GM19023 (cell line): ENCODE data around the gene AKT3.
"Not testable (repeated sequence)": the region's sequence is repeated elsewhere in the genome, so short reads cannot be mapped to it uniquely, and the experiment has no call there.

Experiments used
- ATAC-seq: cut with Tn5 transposase; IDR thresholded peaks from one replicate; pipeline ENCODE4 v1.9.1; 2021; ENCODE audit warnings: mild to moderate bottlenecking, moderate library complexity; ENCODE audit not compliant: unreplicated experiment

Gene AKT3

DNA sequence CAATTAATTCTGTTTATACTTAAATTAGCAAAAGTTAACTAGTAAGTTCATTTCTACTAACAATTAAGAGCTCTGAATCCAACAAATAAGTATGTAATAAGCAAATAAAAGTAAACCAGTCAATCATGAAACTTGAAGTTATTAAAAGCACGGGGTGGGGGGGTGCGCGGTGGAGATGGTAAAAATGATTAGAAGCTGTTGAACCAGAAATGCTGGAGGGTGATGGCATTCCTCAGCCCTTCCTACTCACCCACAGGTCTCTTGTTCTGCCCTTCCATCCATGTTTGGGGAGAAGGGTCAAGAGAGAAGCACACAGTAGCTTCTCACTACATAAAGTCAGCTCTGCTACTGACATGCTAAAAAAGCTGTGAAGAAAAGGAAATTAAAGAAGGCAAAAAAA is 63.5 kb downstream of the AKT3 start:
- no peak for ATAC-seq

DNA sequence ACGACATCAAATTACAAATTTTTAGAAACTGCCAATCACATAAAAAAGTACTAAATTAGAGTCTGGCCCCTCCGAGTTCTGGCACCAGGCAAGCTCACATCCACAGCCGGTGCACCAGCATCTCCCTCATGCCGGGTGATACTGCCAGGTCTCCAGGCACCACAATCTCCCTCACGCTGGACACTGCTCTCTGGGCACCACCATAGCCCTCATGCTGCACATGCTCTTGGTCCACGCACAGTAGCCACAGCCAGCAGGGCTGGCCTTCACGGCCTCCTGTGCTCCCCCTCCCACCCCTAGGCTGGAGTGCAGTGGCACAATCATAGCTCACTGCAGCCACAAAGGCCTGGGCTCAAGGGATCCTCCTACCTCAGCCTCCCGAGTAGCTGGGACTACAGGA is 65.5 kb downstream of the AKT3 start:
- ATAC-seq, result no peak

- ATAC-seq, result no peak
Measured at GRCh38 chr1:243783714-243784113, 66.3 kb downstream of the AKT3 start.

GRCh38 chr1:243772361-243773050 is 77.5 kb downstream of the AKT3 start:
- ATAC-seq, result not testable (repeated sequence)

- no peak for ATAC-seq
Measured at GRCh38 chr1:243770860-243771259, 79.2 kb downstream of the AKT3 start.

DNA sequence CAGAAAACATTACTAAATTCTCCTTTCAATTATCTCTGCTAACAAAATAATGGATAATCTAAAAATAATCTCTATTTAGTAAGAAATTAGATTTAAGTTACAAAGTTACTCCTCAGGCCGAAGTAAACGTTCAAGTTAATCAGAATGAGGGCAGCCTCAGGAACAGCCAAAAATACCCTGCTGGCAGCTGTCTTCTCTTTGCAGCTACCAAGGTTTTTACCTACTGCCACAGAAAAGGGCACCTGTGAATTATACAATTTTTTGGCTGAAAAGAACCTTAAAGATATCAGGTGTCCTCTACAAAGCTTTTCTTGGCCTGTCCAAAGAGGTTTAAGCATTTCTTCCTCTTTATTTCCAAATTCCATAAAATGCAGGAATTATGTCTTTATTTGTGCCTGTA is 84.4 kb downstream of the AKT3 start:
- ATAC-seq, result no peak

GRCh38 chr1:243763806-243764205 is 86.2 kb downstream of the AKT3 start:
- no peak for ATAC-seq

GRCh38 chr1:243758647-243759046 is 91.4 kb downstream of the AKT3 start:
- no peak for ATAC-seq

DNA sequence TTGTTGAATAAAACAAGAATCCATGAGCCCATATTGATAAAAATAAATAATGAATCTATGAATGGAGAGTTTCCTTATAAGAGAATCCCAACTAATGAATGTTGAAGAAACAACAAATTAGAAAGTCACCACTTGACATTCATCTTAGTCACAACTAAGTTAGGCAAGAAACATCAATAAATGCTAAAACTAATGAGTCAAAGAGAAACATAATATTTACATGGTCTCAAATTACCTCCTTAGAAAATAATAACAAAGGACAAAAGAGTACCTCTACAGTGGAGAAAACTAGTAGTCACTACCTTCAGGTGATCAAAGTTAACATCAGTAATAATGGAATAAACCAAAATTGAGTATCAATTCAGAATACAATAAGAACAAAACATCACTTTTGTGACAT is 93.5 kb downstream of the AKT3 start:
- no peak for ATAC-seq

- no peak for ATAC-seq
Measured at GRCh38 chr1:243754348-243754747, 95.7 kb downstream of the AKT3 start.

- no peak for ATAC-seq
Measured at GRCh38 chr1:243751506-243751905, 98.5 kb downstream of the AKT3 start.

DNA sequence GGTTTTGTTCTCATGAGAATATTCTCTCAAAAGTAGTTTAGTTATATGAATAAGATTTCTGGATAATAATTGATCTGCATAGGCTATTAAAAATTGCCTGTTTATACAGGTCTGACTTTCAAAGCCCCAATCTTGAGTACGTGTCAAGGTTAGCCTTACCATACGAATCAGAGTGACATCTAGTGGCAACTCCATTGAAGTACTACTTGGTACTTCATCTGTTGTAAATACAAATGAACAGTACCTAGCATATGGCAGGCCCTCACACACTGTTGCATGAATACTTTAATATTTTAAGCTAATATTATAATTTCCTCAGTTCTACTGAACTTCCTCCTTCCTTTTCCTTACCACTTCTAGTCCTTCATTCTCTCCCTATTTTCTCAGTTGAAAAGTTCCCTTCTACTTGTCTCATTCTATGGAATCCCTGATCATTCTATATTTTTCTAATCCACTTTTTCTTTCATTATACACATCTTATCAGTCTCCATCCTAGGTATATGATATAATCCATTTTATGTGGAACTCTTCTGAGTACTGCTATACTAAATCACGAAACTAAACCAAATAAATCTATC is 101.2 kb downstream of the AKT3 start:
- ATAC-seq, result peak; percentile 72

DNA sequence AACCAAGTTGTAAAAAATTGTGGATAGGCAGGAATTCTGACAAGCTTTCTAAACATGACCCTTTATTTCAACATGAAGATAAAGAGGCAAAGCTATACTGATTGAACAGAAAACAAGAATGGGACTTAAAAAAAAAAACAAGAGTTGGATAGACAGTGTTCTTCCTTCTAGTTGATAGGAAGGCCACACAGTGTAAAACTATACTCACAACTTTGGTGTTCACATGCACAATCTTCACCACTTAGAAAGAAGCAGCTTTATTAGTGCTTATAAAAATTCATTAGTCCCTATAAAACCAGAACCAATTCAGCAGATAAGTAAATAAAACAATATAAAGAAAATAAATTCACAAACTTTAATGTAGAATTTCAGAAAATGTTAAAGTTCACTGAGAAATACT is 101.8 kb downstream of the AKT3 start:
- no peak for ATAC-seq

DNA sequence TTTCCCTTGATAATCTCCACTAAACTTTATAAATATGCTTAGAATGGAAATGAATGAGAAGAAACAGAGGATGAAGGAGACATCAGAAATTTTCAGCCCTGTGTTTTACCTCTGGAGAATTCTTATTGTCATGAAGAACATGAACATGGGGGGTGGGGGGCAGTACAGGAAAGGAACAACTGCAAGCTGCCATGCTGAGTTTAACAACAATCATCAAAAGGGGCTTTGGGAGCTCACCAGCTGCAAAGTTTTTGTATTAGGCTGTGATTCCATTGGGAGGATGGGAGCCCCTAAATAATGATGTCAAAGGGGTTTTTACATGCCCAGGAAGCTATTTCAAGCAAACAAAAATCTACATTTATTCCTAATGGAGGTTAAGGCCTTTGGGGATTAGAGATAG is 103.3 kb downstream of the AKT3 start:
- no peak for ATAC-seq

DNA sequence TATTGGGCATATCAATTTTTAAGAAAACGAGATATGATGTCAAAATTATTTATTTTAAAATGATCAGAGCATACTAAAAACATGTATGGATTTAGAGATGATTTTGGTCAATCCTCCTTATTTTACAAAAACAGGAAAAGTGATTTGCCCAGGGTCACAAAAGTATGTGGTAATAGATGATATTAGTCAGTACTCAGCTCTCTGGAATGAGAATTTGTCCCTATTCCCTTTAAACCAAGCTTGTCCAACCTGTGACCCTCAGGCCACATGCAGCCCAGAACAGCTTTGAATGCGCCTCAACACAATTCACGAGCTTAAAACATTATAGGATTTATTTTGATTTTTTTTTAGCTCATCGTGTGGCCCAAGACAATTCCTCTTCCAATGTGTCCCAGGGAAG is 104.7 kb downstream of the AKT3 start:
- no peak for ATAC-seq

DNA sequence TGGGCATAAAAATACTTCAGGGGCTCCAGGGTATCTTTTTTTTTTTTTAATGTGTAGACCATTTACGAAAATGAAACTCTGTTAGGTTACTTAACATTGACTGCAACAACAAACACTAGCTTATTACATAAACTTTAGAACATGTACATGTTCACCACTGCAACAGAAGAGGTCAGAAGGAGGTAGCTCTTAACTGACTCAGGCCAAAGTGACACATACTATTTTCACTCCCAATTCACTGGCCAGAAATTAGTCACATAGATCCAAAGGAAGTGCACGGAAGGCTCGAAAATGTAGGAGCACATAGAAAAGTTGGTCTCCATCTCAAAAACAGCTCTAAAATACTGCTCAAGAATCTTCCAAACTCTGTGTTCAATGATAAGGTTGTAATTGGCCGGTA is 107.2 kb downstream of the AKT3 start:
- ATAC-seq, result no peak

DNA sequence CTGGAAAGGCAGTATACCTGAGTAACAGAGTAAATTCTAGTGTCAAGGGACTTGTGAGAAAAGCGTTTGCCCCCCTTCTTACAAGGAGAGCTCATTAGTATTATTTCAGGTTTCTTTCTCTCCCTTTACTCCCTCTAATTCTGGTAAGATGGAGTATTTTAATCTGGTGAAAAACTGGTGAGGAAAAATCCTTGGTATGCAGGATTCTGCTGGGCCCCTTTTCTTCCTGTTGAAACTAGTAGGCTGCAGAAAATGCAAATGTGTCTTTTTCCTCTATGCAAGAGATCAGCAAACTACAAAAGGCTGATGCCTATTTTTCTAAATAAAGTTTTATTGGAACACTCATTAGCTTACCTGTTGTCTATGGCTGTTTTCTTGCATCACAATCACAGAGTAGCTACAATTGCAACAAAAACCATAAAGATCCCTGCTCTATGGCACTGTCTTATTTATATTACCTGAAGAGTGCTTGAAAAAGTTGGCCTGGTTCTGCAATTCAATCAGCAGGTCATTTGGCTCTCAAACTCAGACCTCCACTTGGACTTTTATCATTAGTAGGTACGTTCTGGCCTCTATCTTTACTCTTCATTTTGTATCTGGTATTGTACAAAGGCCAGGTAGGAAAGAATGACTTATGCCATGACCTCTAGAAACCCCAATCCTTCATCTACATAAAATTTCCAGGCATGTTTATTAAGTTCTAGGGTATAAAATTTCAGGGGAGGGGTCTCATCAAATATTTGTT is 109.6 kb downstream of the AKT3 start:
- ATAC-seq, result no peak

DNA sequence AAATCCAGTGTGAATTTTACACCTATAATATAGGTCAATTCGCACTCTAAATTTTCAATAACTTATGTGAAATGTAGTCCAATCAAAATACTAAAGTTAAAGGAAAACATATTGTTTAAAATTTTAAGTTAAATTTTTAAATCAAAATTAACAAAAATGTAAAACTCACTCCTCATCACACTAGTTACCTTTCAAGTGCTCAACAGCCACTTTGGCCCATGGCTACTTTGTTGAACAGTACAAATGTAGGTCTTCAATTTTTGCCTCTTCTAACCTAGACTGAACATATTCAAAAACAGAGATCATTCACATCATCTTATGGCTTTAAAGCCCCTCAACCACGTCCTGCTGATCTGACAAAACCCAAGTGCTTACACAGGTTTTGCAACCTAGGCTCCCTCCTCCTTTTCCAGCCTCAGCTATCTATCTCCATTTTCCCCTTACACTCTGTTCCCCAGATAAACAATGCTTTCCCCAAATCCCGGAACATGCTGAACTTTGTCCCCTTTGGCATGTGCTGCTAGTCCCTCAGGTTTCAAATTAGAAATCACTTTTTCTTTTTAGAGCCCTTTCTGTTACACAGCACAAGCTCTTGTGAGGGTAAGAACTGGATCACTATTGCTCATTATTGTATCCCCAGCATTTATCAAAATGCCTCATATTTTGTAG is 110.6 kb downstream of the AKT3 start:
- ATAC-seq, result no peak

DNA sequence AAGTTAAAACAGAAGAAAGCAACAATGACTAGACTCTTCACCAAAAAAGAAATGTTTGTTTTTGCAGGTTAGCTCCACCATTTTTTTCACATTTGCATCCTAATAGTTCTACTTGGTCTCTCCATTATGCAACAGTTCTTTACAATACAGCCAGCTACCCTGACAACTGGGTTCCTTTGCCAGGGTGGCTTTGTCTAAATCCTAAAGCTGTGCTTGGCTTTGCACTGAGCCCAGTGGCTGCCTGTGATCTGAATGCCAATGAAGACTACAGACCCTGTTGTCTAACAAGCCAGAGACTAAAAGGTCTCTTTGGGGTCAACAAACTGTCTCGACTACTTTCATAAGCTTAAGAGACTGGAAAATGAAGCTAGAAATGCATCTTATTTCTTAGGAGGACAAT is 112.0 kb downstream of the AKT3 start:
- no peak for ATAC-seq

GRCh38 chr1:243735457-243735856 is 114.6 kb downstream of the AKT3 start:
- no peak for ATAC-seq

DNA sequence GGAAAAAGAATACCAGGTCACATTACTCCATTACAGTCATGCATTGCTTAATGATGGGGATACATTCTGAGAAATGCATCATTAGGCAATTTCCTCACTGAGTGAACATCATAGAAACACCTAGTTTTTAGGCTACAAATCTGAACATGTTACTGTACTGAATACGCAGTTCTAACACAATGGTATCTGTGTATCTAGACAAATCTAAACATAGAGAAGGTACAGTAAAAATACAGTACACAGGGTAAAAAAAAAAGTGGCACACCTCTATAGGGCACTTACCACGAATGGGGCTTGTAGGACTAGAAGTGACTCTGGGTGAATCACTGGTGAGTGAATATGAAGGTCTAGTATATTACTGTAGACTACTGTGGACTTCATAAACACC is 115.7 kb downstream of the AKT3 start:
- ATAC-seq, result no peak
